Ectodermal cell (in vitro differentiated cells): ENCODE data around the gene SEMA6D.
"Not testable (repeated sequence)": the region's sequence is repeated elsewhere in the genome, so short reads cannot be mapped to it uniquely, and the experiment has no call there.

Experiments used
- H3K27ac ChIP-seq: 2 replicates; pipeline ENCODE4 v1.7.0; 2013; ENCODE audit warnings: mild to moderate bottlenecking, low read depth, low read length; ENCODE audit not compliant: insufficient read depth, poor library complexity, severe bottlenecking
- H3K27me3 ChIP-seq: 2 replicates; pipeline ENCODE4 v1.7.0; 2013; ENCODE audit warnings: mild to moderate bottlenecking, low read length; ENCODE audit not compliant: insufficient read depth, control insufficient read depth, poor library complexity, severe bottlenecking
- H3K36me3 ChIP-seq: one replicate; pipeline ENCODE4 v1.7.0; 2013; ENCODE audit warnings: low read length; ENCODE audit not compliant: control insufficient read depth, insufficient read depth
- H3K4me1 ChIP-seq: one replicate; pipeline ENCODE4 v1.7.0; 2013; ENCODE audit warnings: low read length; ENCODE audit not compliant: control insufficient read depth, insufficient read depth
- H3K4me3 ChIP-seq: 2 replicates; pipeline ENCODE4 v1.7.0; 2013; ENCODE audit warnings: low read depth, low read length, control low read depth; ENCODE audit not compliant: insufficient read depth
- H3K9me3 ChIP-seq: 2 replicates; pipeline ENCODE4 v1.7.0; 2013; ENCODE audit warnings: mild to moderate bottlenecking, low read length, moderate library complexity; ENCODE audit not compliant: control insufficient read depth
- WGBS, 2 experiments: methylation state at CpG; one replicate each; pipeline ENCODE4 v1.1.7; 2013; ENCODE audit warnings: missing lambda C conversion rate in 2 of 2; 5-methylcytosine and 5-hydroxymethylcytosine counted together

SEMA6D gene

GRCh38 chr15:47727676-47728075 lies 10.4 kb downstream of the SEMA6D start:
- 92 to 94% methylated on average over 5 of the region's 5 CpGs for WGBS, 2 experiments
- H3K4me3 ChIP-seq, result no peak overlapping the region

GRCh38 chr15:47728426-47728825 lies 11.1 kb downstream of the SEMA6D start:
- Histone ChIP-seq H3K27ac (no peak overlapping the region), H3K36me3 (no peaks in the 10 kb centered on the region), H3K4me1 (no peaks in the 10 kb centered on the region), H3K9me3 (no peaks in the 10 kb centered on the region), H3K4me3 (no peak overlapping the region), H3K27me3 (no peaks in the 10 kb centered on the region)
- 93 to 94% methylated on average over 6 of the region's 6 CpGs for WGBS, 2 experiments

More at GRCh38 chr15:47727676-47728075, 10.4 kb downstream of the SEMA6D start:
- H3K9me3 ChIP-seq, result no peaks in the 10 kb centered on the region
- no peak overlapping the region for H3K27ac ChIP-seq
- no peaks in the 10 kb centered on the region for H3K36me3 ChIP-seq
- no peaks in the 10 kb centered on the region for H3K27me3 ChIP-seq
- H3K4me1 ChIP-seq, result no peaks in the 10 kb centered on the region

GRCh38 chr15:47728886-47729285 lies 11.6 kb downstream of the SEMA6D start:
- Histone ChIP-seq H3K9me3 (no peaks in the 10 kb centered on the region), H3K36me3 (no peaks in the 10 kb centered on the region), H3K27me3 (no peaks in the 10 kb centered on the region), H3K4me1 (no peaks in the 10 kb centered on the region), H3K27ac (no peak overlapping the region), H3K4me3 (no peak overlapping the region)
- 92 to 96% methylated on average over 5 of the region's 6 CpGs for WGBS, 2 experiments

GRCh38 chr15:47731230-47731629 lies 13.9 kb downstream of the SEMA6D start:
- Histone ChIP-seq H3K4me3 (no peak overlapping the region), H3K4me1 (peaks cover 2% of the 10 kb centered on the region), H3K36me3 (no peaks in the 10 kb centered on the region), H3K27ac (no peak overlapping the region), H3K9me3 (no peaks in the 10 kb centered on the region), H3K27me3 (no peaks in the 10 kb centered on the region)
- 93 to 97% methylated on average over 3 of the region's 3 CpGs for WGBS, 2 experiments

GRCh38 chr15:47732248-47732647 lies 14.9 kb downstream of the SEMA6D start:
- Histone ChIP-seq H3K4me1 (peaks cover 10% of the 10 kb centered on the region), H3K27ac (no peak overlapping the region), H3K4me3 (no peak overlapping the region), H3K36me3 (no peaks in the 10 kb centered on the region), H3K27me3 (no peaks in the 10 kb centered on the region), H3K9me3 (no peaks in the 10 kb centered on the region)
- WGBS, 2 experiments, result 94 to 100% methylated on average over 1 of the region's 1 CpG

- Histone ChIP-seq H3K9me3 (no peaks in the 10 kb centered on the region), H3K36me3 (no peaks in the 10 kb centered on the region), H3K4me1 (peaks cover 10% of the 10 kb centered on the region), H3K27me3 (no peaks in the 10 kb centered on the region), H3K4me3 (no peak overlapping the region), H3K27ac (no peak overlapping the region)
- 95 to 98% methylated on average over 2 of the region's 2 CpGs for WGBS, 2 experiments
Observed at GRCh38 chr15:47733085-47733484, 15.8 kb downstream of the SEMA6D start.

- WGBS, 2 experiments, result 67 to 76% methylated on average over 3 of the region's 3 CpGs
- H3K27ac ChIP-seq, result no peak overlapping the region
- H3K4me1 ChIP-seq, result peaks cover 10% of the 10 kb centered on the region
- no peak overlapping the region for H3K4me3 ChIP-seq
- no peaks in the 10 kb centered on the region for H3K27me3 ChIP-seq
- H3K36me3 ChIP-seq, result no peaks in the 10 kb centered on the region
- H3K9me3 ChIP-seq, result no peaks in the 10 kb centered on the region
Observed at GRCh38 chr15:47736143-47736786, 19.0 kb downstream of the SEMA6D start.

GRCh38 chr15:47737477-47737876 lies 20.2 kb downstream of the SEMA6D start:
- Histone ChIP-seq H3K9me3 (no peaks in the 10 kb centered on the region), H3K4me1 (peaks cover 18% of the 10 kb centered on the region), H3K27ac (no peak overlapping the region), H3K27me3 (no peaks in the 10 kb centered on the region), H3K36me3 (no peaks in the 10 kb centered on the region), H3K4me3 (no peak overlapping the region)
- 83% methylated on average over 1 of the region's 2 CpGs; no CpG with 5 or more reads in 1 of the 2 experiments for WGBS, 2 experiments

- H3K4me3 ChIP-seq, H3K9me3 ChIP-seq, H3K27ac ChIP-seq, H3K36me3 ChIP-seq, H3K27me3 ChIP-seq: not testable (repeated sequence)
- H3K4me1 ChIP-seq, result peaks cover 24% of the 10 kb centered on the region
- 93 to 95% methylated on average over 3 to 4 of the region's 4 CpGs for WGBS, 2 experiments
Observed at GRCh38 chr15:47738144-47738825, 21.0 kb downstream of the SEMA6D start.

- Histone ChIP-seq H3K36me3 (no peaks in the 10 kb centered on the region), H3K4me1 (peaks cover 23% of the 10 kb centered on the region), H3K4me3 (no peak overlapping the region), H3K9me3 (no peaks in the 10 kb centered on the region), H3K27me3 (peaks cover 8% of the 10 kb centered on the region), H3K27ac (no peak overlapping the region)
- WGBS, 2 experiments, result 82 to 88% methylated on average over 4 of the region's 4 CpGs
Observed at GRCh38 chr15:47741082-47741481, 23.8 kb downstream of the SEMA6D start.
